Measurements from ENCODE around the gene RBM14. TPM values are rescaled to one million over a fixed set of nuclear protein-coding genes. Genes with fewer than 3 reads are reported as not detected.
"Not testable (repeated sequence)": the region's sequence is repeated elsewhere in the genome, so short reads cannot be mapped to it uniquely, and the experiment has no call there.

The RBM14 gene
- total and polyA plus RNA-seq, 2 donors (not counting 3 experiments of a cell fraction or from before 2014, with no cell fraction given): 44.0 to 104 TPM

DNA sequence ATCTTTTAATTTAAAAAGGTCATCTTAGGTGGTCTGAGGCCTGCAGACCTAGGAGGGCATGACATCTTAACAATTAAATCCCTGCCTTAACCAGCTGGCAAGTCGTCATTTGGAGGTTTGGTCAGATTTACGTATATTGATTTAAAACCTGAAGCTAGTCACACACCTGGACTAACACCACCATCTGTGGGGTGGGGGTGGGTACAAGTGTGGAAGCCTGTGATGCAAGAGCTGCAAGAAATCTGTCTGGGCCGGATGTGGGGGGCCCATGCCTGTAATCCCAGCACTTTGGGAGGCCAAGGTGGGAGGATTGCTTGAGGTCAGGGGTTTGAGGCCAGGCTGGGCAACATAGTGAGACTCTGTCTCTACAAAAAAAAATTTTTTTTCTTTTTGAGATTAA is 35.2 kb upstream of the RBM14 start:
- Histone ChIP-seq H3K4me2 (ENCODE audit: insufficient read depth, low read length) (no peak overlapping the region), H3K9me1 (replicated peaks; ENCODE audit: control insufficient read depth, extremely low read depth, insufficient read depth, low read length) (no peaks in the 10 kb centered on the region), H3K79me2 (ENCODE audit: control insufficient read depth, insufficient read depth, low read length) (no peaks in the 10 kb centered on the region), H3K4me1 (ENCODE audit: control insufficient read depth, extremely low read depth, insufficient read depth, low read length) (no peaks in the 10 kb centered on the region), H3K9me3 (replicated peaks; ENCODE audit: control insufficient read depth, insufficient read depth, low read length) (no peaks in the 10 kb centered on the region), H3K9ac (replicated peaks; ENCODE audit: extremely low read depth, insufficient read depth, low read length) (no peak overlapping the region), H2AFZ (ENCODE audit: low read depth, low read length) (no peak overlapping the region), H4K20me1 (replicated peaks; ENCODE audit: control insufficient read depth, extremely low read depth, insufficient read depth, low read length) (no peaks in the 10 kb centered on the region), H3K27ac (ENCODE audit: insufficient read depth, low read depth, low read length) (no peak overlapping the region), H3K36me3 (ENCODE audit: control insufficient read depth in 2 of 2, extremely low read depth in 1 of 2, insufficient read depth in 2 of 2, low read length in 2 of 2) (no peaks in the 10 kb centered on the region), H3K27me3 (ENCODE audit: control insufficient read depth in 2 of 2, insufficient read depth in 2 of 2, low read length in 2 of 2) (peaks cover 0 to 2% of the 10 kb centered on the region in 2 experiments), H3K4me3 (replicated peaks in 1 of 3; ENCODE audit: insufficient read depth in 1 of 3, low read depth in 1 of 3, low read length in 3 of 3) (no peak overlapping the region)
- DNase-seq (ENCODE audit: low read depth, low spot score) (no peak), FAIRE-seq (no peak)
- no TSS peak for BruUV-seq (replicated peaks)
- intact Hi-C loops (cut with micrococcal nuclease): no loop called here
- dilution Hi-C loops (cut with MboI; ENCODE audit: extremely low pct_ligation_motif_present, low sequenced_read_pairs): no loop called here
- ChIA-PET POLR2A (interaction anchor here (0.6 to 1.3 kb wide), 2 partner anchors 30 to 97 kb away, joined by 4 to 6 read pairs; partner anchors contain the start of gene RBM4B), CTCF (interaction anchor here (1.2 to 5.8 kb wide), 3 partner anchors 11 to 97 kb away, joined by 5 to 143 read pairs (median 14); partner anchors contain the start of genes CCDC87, CCS, RBM4 and RBM4B)
- TF ChIP-seq EZH2 (IDR thresholded peaks at IDR 0.05; ENCODE audit: borderline replicate concordance, low read depth, low read length, severe bottlenecking): no peak

DNA sequence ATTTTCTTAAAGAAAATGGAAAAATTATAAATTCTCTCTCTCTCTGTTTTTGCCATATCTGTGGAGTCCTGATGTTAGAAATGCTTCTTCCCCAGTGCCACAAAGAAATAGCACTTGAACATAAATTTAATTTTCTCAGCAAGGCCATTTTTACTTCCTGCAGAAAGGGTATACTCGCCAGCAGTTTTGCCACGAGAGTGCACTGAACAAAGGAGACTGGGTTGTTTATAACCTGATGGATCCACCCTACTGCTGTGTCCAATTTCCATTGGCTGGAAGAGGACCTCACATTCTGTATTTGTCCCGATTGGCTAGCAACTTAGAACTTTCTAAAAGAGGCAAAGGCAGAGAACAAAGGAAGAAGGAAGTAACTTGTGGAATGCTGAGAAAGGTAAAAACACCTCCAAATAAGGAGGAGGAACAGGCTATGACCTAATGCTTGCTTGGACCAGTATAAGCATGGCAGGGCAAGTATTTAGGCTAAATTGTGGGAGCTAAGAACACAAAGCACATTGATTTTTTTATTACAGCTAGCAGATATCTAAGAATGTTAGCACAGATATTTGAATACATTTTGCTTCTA is 33.8 kb upstream of the RBM14 start:
- dilution Hi-C loops (cut with MboI; ENCODE audit: extremely low pct_ligation_motif_present, low sequenced_read_pairs); POLR2A ChIA-PET; H3K9me3 ChIP-seq (replicated peaks; ENCODE audit: control insufficient read depth, insufficient read depth, low read length); H3K9ac ChIP-seq (replicated peaks; ENCODE audit: extremely low read depth, insufficient read depth, low read length); H3K27ac ChIP-seq (ENCODE audit: insufficient read depth, low read depth, low read length); H3K4me3 ChIP-seq (replicated peaks in 1 of 3; ENCODE audit: insufficient read depth in 1 of 3, low read depth in 1 of 3, low read length in 3 of 3); H3K9me1 ChIP-seq (replicated peaks; ENCODE audit: control insufficient read depth, extremely low read depth, insufficient read depth, low read length); intact Hi-C loops (cut with micrococcal nuclease); BruUV-seq (replicated peaks); H3K79me2 ChIP-seq (ENCODE audit: control insufficient read depth, insufficient read depth, low read length); H3K36me3 ChIP-seq (ENCODE audit: control insufficient read depth in 2 of 2, extremely low read depth in 1 of 2, insufficient read depth in 2 of 2, low read length in 2 of 2); H2AFZ ChIP-seq (ENCODE audit: low read depth, low read length); H3K4me2 ChIP-seq (ENCODE audit: insufficient read depth, low read length); H3K27me3 ChIP-seq (ENCODE audit: control insufficient read depth in 2 of 2, insufficient read depth in 2 of 2, low read length in 2 of 2); H3K4me1 ChIP-seq (ENCODE audit: control insufficient read depth, extremely low read depth, insufficient read depth, low read length); DNase-seq (ENCODE audit: low read depth, low spot score); FAIRE-seq; H4K20me1 ChIP-seq (replicated peaks; ENCODE audit: control insufficient read depth, extremely low read depth, insufficient read depth, low read length): not testable (repeated sequence)
- CTCF ChIA-PET: interaction anchor here (3.6 kb wide), 1 partner anchor 95 kb away, joined by 15 read pairs; the partner anchor contains the start of gene RBM4B

DNA sequence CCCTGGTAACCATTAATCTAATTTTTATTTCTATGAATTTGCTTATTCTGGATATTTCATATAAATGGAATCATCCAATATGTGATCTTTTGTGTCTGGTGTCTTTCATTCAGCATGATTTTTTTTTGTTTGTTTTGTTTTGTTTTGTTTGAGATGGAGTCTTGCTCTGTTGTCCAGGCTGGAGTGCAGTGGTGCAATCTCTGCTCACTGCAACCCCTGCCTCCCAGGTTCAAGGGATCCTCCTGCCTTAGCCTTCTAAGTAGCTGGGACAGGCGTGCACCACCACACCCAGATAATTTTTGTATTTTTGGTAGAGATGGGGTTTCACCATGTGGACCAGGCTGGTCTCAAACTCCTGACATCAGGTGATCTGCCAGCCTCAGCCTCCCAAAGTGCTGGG is 31.0 kb upstream of the RBM14 start:
- H3K79me2 ChIP-seq (ENCODE audit: control insufficient read depth, insufficient read depth, low read length); dilution Hi-C loops (cut with MboI; ENCODE audit: extremely low pct_ligation_motif_present, low sequenced_read_pairs); H3K9me3 ChIP-seq (replicated peaks; ENCODE audit: control insufficient read depth, insufficient read depth, low read length); POLR2A ChIA-PET; H3K9me1 ChIP-seq (replicated peaks; ENCODE audit: control insufficient read depth, extremely low read depth, insufficient read depth, low read length); H2AFZ ChIP-seq (ENCODE audit: low read depth, low read length); H3K27me3 ChIP-seq (ENCODE audit: control insufficient read depth in 2 of 2, insufficient read depth in 2 of 2, low read length in 2 of 2); H3K9ac ChIP-seq (replicated peaks; ENCODE audit: extremely low read depth, insufficient read depth, low read length); BruUV-seq (replicated peaks); H4K20me1 ChIP-seq (replicated peaks; ENCODE audit: control insufficient read depth, extremely low read depth, insufficient read depth, low read length); H3K4me2 ChIP-seq (ENCODE audit: insufficient read depth, low read length); H3K4me3 ChIP-seq (replicated peaks in 1 of 3; ENCODE audit: insufficient read depth in 1 of 3, low read depth in 1 of 3, low read length in 3 of 3); H3K27ac ChIP-seq (ENCODE audit: insufficient read depth, low read depth, low read length); H3K4me1 ChIP-seq (ENCODE audit: control insufficient read depth, extremely low read depth, insufficient read depth, low read length); intact Hi-C loops (cut with micrococcal nuclease); FAIRE-seq; H3K36me3 ChIP-seq (ENCODE audit: control insufficient read depth in 2 of 2, extremely low read depth in 1 of 2, insufficient read depth in 2 of 2, low read length in 2 of 2); DNase-seq (ENCODE audit: low read depth, low spot score): not testable (repeated sequence)
- CTCF ChIA-PET: interaction anchor here (3.6 kb wide), 1 partner anchor 92 kb away, joined by 15 read pairs; the partner anchor contains the start of gene RBM4B
